Naive thymus-derived CD4-positive, alpha-beta T cell (primary cell): Measurements from ENCODE around the gene ZNF672. TPM values are rescaled to one million over a fixed set of nuclear protein-coding genes. Genes with fewer than 3 reads are reported as not detected.

ENCODE experiments used
- ATAC-seq: fragments of 150-1000 bp; cut with Tn5 transposase; 2 replicates; pipeline ENCODE4 v1.10.0; 2021; ENCODE audit warnings: mild to moderate bottlenecking, moderate library complexity
- CTCF ChIA-PET: fragments of 350-600 bp; sonication (Branson Sonifier 250); formaldehyde crosslinking; loops from one replicate; lab custom pipeline; 2021; ENCODE audit warnings: antibody characterized with exemption; lab: Charles Lee
- POLR2A ChIA-PET: fragments of 350-600 bp; sonication (Branson Sonifier 250); formaldehyde crosslinking; loops from one replicate; lab custom pipeline; 2021; ENCODE audit warnings: antibody characterized with exemption, inconsistent platforms; lab: Charles Lee
- DNase-seq, 9 donors: peaks; one replicate each; pipeline versions ENCODE4 v3.0.0 to v3.0.0-alpha.2; 2020 to 2022; ENCODE audit warnings: mixed read lengths in 1 of 9
- H3K27ac ChIP-seq: one replicate; pipeline ENCODE4 v1.7.0; 2013; ENCODE audit warnings: mild to moderate bottlenecking, low read depth, low read length, moderate library complexity
- H3K27me3 ChIP-seq, 2 donors: one replicate each; pipeline ENCODE4 v1.7.0; 2013; ENCODE audit warnings: low read length in 2 of 2, mild to moderate bottlenecking in 2 of 2, moderate library complexity in 2 of 2; ENCODE audit not compliant: control insufficient read depth in 2 of 2, insufficient read depth in 2 of 2
- H3K36me3 ChIP-seq, 3 experiments: 1 replicate in 2 of 3; 2 replicates in 1 of 3; pipeline ENCODE4 v1.7.0; 2013; ENCODE audit warnings: low read length in 3 of 3, mild to moderate bottlenecking in 3 of 3, moderate library complexity in 1 of 3; ENCODE audit not compliant: insufficient read depth in 3 of 3, control insufficient read depth in 2 of 3
- H3K4me1 ChIP-seq, 2 donors: one replicate each; pipeline ENCODE4 v1.7.0; 2013; ENCODE audit warnings: low read length in 2 of 2, mild to moderate bottlenecking in 2 of 2, moderate library complexity in 1 of 2; ENCODE audit not compliant: control insufficient read depth in 2 of 2, insufficient read depth in 2 of 2
- H3K4me3 ChIP-seq: 2 replicates; pipeline ENCODE4 v1.7.0; 2013; ENCODE audit warnings: mild to moderate bottlenecking, low read length
- H3K9me3 ChIP-seq, 3 experiments: 1 replicate in 2 of 3; 2 replicates in 1 of 3; pipeline ENCODE4 v1.7.0; 2013; ENCODE audit warnings: low read length in 3 of 3; ENCODE audit not compliant: control insufficient read depth in 2 of 3
- H3K27ac Mint-ChIP-seq, 9 donors: one replicate each; pipeline ENCODE4 v1.8.0; 2020 to 2022; ENCODE audit warnings: mixed read lengths in 9 of 9, mild to moderate bottlenecking in 8 of 9, moderate library complexity in 5 of 9, inconsistent platforms in 2 of 9
- H3K27me3 Mint-ChIP-seq, 5 donors: one replicate each; pipeline ENCODE4 v1.8.0; 2021 to 2022; ENCODE audit warnings: mixed read lengths in 5 of 5, mild to moderate bottlenecking in 1 of 5
- H3K36me3 Mint-ChIP-seq, 5 donors: one replicate each; pipeline ENCODE4 v1.8.0; 2020 to 2022; ENCODE audit warnings: mixed read lengths in 5 of 5, mild to moderate bottlenecking in 3 of 5, inconsistent platforms in 1 of 5
- H3K4me1 Mint-ChIP-seq, 7 donors: one replicate each; pipeline ENCODE4 v1.8.0; 2020 to 2022; ENCODE audit warnings: mixed read lengths in 7 of 7, mild to moderate bottlenecking in 3 of 7, inconsistent platforms in 1 of 7
- H3K4me3 Mint-ChIP-seq, 10 donors: one replicate each; pipeline ENCODE4 v1.8.0; 2020 to 2022; ENCODE audit warnings: mild to moderate bottlenecking in 10 of 10, mixed read lengths in 10 of 10, moderate library complexity in 6 of 10, inconsistent platforms in 2 of 10
- H3K9me3 Mint-ChIP-seq, 11 donors: one replicate each; pipeline ENCODE4 v1.8.0; 2020 to 2022; ENCODE audit warnings: mixed read lengths in 11 of 11, mild to moderate bottlenecking in 4 of 11, inconsistent platforms in 1 of 11, moderate library complexity in 1 of 11
- intact Hi-C, 2 donors: fragments of 100-400 bp; cut with micrococcal nuclease; formaldehyde crosslinking; loops; one replicate each; pipeline ENCODE4 v1.15.1; 2023
- polyA plus RNA-seq, 2 donors: library from polyadenylated mRNA; unstranded; fragments of 300-500 nt; fragmentation: Illumina TruSeq; gene quantifications; one replicate each; pipeline ENCODE4 v1.2.3, GENCODE V29; 2021
- total RNA-seq, 6 experiments: library from RNA in 5 of 6; stranded (reverse) in 5 of 6; gene quantifications; 1 replicate in 5 of 6; 2 replicates in 1 of 6; pipeline ENCODE4 v1.2.3 and lab custom pipeline; 2021 to 2026

ZNF672 gene
- total and polyA plus RNA-seq, 7 experiments from 2014 or later: 16.6 to 49.8 (median 35.3) TPM

- Histone ChIP-seq H3K36me3 (peaks cover 6 to 81% (median 16%) of the 10 kb centered on the region in 3 experiments), H3K9me3 (no peaks in the 10 kb centered on the region), H3K27me3 (no peaks in the 10 kb centered on the region), H3K27ac (no peak overlapping the region), H3K4me1 (no peaks in the 10 kb centered on the region), H3K4me3 (no peak overlapping the region)
- H3K4me1 Mint-ChIP-seq: peaks cover under 1 to 4% (median 2%) of the 10 kb centered on the region in 7 donors
- H3K27me3 Mint-ChIP-seq: no peaks in the 10 kb centered on the region
- ATAC-seq: no peak
- intact Hi-C loops: no loop called here
- no peaks in the 10 kb centered on the region for H3K9me3 Mint-ChIP-seq
- DNase-seq: no peak
- no peak overlapping the region for H3K27ac Mint-ChIP-seq
- ChIA-PET POLR2A (interaction anchor here (1.1 to 1.4 kb wide), 3 partner anchors 11 to 21 kb away, joined by 3 to 4 read pairs (median 4); partner anchors contain the start of genes SH3BP5L and ZNF692), CTCF (no interaction called here)
- H3K36me3 Mint-ChIP-seq: peaks cover 0 to 24% (median 11%) of the 10 kb centered on the region in 5 donors
- no peak overlapping the region for H3K4me3 Mint-ChIP-seq
Measured at GRCh38 chr1:248847181-248847955, 9.3 kb downstream of the ZNF672 start.

GRCh38 chr1:248847956-248848561 lies 10.0 kb downstream of the ZNF672 start:
- H3K9me3 ChIP-seq: no peaks in the 10 kb centered on the region
- peaks cover 6 to 80% (median 16%) of the 10 kb centered on the region in 3 experiments for H3K36me3 ChIP-seq
- H3K36me3 Mint-ChIP-seq: peaks cover 0 to 24% (median 11%) of the 10 kb centered on the region in 5 donors
- intact Hi-C loops: no loop called here
- CTCF ChIA-PET: no interaction called here
- POLR2A ChIA-PET: interaction anchor here (1.4 kb wide), 1 partner anchor 22 kb away, joined by 3 read pairs; the partner anchor contains the start of gene SH3BP5L
- no peak overlapping the region for H3K27ac ChIP-seq
- peak in 1 of 9 donors; percentile 19 for DNase-seq
- peaks cover 0 to 1% of the 10 kb centered on the region in 2 donors for H3K4me1 ChIP-seq
- H3K4me1 Mint-ChIP-seq: peaks cover 0 to 4% (median 0%) of the 10 kb centered on the region in 7 donors
- no peaks in the 10 kb centered on the region for H3K9me3 Mint-ChIP-seq
- H3K27me3 Mint-ChIP-seq: no peaks in the 10 kb centered on the region
- H3K27me3 ChIP-seq: no peaks in the 10 kb centered on the region
- ATAC-seq: no peak
- H3K4me3 Mint-ChIP-seq: no peak overlapping the region
- no peak overlapping the region for H3K4me3 ChIP-seq
- H3K27ac Mint-ChIP-seq: no peak overlapping the region

- peaks cover 1 to 7% of the 10 kb centered on the region in 2 donors for H3K4me1 ChIP-seq
- no peaks in the 10 kb centered on the region for H3K9me3 ChIP-seq
- ATAC-seq: no peak
- no peak overlapping the region for H3K27ac ChIP-seq
- Mint-ChIP-seq H3K27me3 (no peaks in the 10 kb centered on the region), H3K4me3 (no peak overlapping the region), H3K36me3 (peaks cover 0 to 24% (median 11%) of the 10 kb centered on the region in 5 donors), H3K27ac (no peak overlapping the region), H3K4me1 (peaks cover 0 to 4% (median 0%) of the 10 kb centered on the region in 7 donors), H3K9me3 (no peaks in the 10 kb centered on the region)
- no peak for DNase-seq
- POLR2A ChIA-PET: interaction anchor here (1.4 kb wide), 1 partner anchor 23 kb away, joined by 3 read pairs; the partner anchor contains the start of gene SH3BP5L
- H3K36me3 ChIP-seq: peaks cover 6 to 84% (median 16%) of the 10 kb centered on the region in 3 experiments
- intact Hi-C loops: no loop called here
- CTCF ChIA-PET: no interaction called here
- no peaks in the 10 kb centered on the region for H3K27me3 ChIP-seq
- no peak overlapping the region for H3K4me3 ChIP-seq
Measured at GRCh38 chr1:248848602-248849001, 10.6 kb downstream of the ZNF672 start.

GRCh38 chr1:248849152-248849551 lies 11.1 kb downstream of the ZNF672 start:
- Mint-ChIP-seq H3K4me3 (no peak overlapping the region), H3K4me1 (peaks cover 0 to 6% (median 0%) of the 10 kb centered on the region in 7 donors), H3K9me3 (no peaks in the 10 kb centered on the region), H3K36me3 (peaks cover 0 to 27% (median 15%) of the 10 kb centered on the region in 5 donors), H3K27ac (peak overlapping the region in 1 of 9 donors; percentile 17), H3K27me3 (no peaks in the 10 kb centered on the region)
- POLR2A ChIA-PET: interaction anchor here (1.4 kb wide), 1 partner anchor 23 kb away, joined by 3 read pairs; the partner anchor contains the start of gene SH3BP5L
- Histone ChIP-seq H3K36me3 (peaks cover 6 to 89% (median 16%) of the 10 kb centered on the region in 3 experiments), H3K9me3 (no peaks in the 10 kb centered on the region), H3K27ac (no peak overlapping the region), H3K4me3 (no peak overlapping the region), H3K4me1 (peaks cover 7 to 12% of the 10 kb centered on the region in 2 donors), H3K27me3 (no peaks in the 10 kb centered on the region)
- ATAC-seq (no peak), DNase-seq (no peak)
- CTCF ChIA-PET: interaction anchor here (0.5 kb wide), 1 partner anchor 27 kb away, joined by 3 read pairs; no protein-coding TSS in a partner anchor
- intact Hi-C loops: no loop called here

GRCh38 chr1:248849637-248850036 lies 11.6 kb downstream of the ZNF672 start:
- H3K27me3 ChIP-seq: no peaks in the 10 kb centered on the region
- no peak overlapping the region for H3K27ac ChIP-seq
- no peaks in the 10 kb centered on the region for H3K27me3 Mint-ChIP-seq
- H3K36me3 ChIP-seq: peaks cover 6 to 88% (median 16%) of the 10 kb centered on the region in 3 experiments
- DNase-seq: no peak
- H3K4me3 ChIP-seq: no peak overlapping the region
- ATAC-seq: no peak
- peak overlapping the region in 3 of 9 donors; percentile 17 to 33 (median 21) for H3K27ac Mint-ChIP-seq
- peaks cover 11 to 17% of the 10 kb centered on the region in 2 donors for H3K4me1 ChIP-seq
- H3K9me3 Mint-ChIP-seq: no peaks in the 10 kb centered on the region
- H3K4me3 Mint-ChIP-seq: no peak overlapping the region
- H3K9me3 ChIP-seq: no peaks in the 10 kb centered on the region
- ChIA-PET POLR2A (no interaction called here), CTCF (interaction anchor here (0.5 kb wide), 1 partner anchor 27 kb away, joined by 3 read pairs; no protein-coding TSS in a partner anchor)
- H3K36me3 Mint-ChIP-seq: peaks cover 0 to 32% (median 18%) of the 10 kb centered on the region in 5 donors
- intact Hi-C loops: no loop called here
- peaks cover 0 to 9% (median 0%) of the 10 kb centered on the region in 7 donors for H3K4me1 Mint-ChIP-seq

- DNase-seq (no peak), ATAC-seq (no peak)
- no peaks in the 10 kb centered on the region for H3K9me3 Mint-ChIP-seq
- peaks cover 0 to 32% (median 18%) of the 10 kb centered on the region in 5 donors for H3K36me3 Mint-ChIP-seq
- Histone ChIP-seq H3K9me3 (no peaks in the 10 kb centered on the region), H3K4me3 (no peak overlapping the region), H3K4me1 (peaks cover 11 to 22% of the 10 kb centered on the region in 2 donors), H3K36me3 (peaks cover 6 to 88% (median 16%) of the 10 kb centered on the region in 3 experiments), H3K27ac (no peak overlapping the region), H3K27me3 (no peaks in the 10 kb centered on the region)
- H3K4me3 Mint-ChIP-seq: no peak overlapping the region
- POLR2A ChIA-PET: no interaction called here
- peaks cover 0 to 14% (median 0%) of the 10 kb centered on the region in 7 donors for H3K4me1 Mint-ChIP-seq
- peak overlapping the region in 3 of 9 donors; percentile 17 to 21 (median 17) for H3K27ac Mint-ChIP-seq
- no peaks in the 10 kb centered on the region for H3K27me3 Mint-ChIP-seq
- intact Hi-C loops: no loop called here
- CTCF ChIA-PET: no interaction called here
Measured at GRCh38 chr1:248850124-248850523, 12.1 kb downstream of the ZNF672 start.
